Stimulated activated memory B cell treated with anti-CD40 and anti-IgM and Interleukin-4, amounts not matched to agents 10 μg/mL and 1 μg/mL and 100 μg/mL, for 72 hours (primary cell): Measurements from ENCODE around the gene RASAL2.

Source experiments
- ATAC-seq: fragments of 150-1000 bp; cut with Tn5 transposase; 2 replicates; pipeline ENCODE4 v1.10.0; 2021
- H3K27ac Mint-ChIP-seq: one replicate; pipeline ENCODE4 v1.8.0; 2022; ENCODE audit warnings: mild to moderate bottlenecking, mixed read lengths
- H3K27me3 Mint-ChIP-seq: one replicate; pipeline ENCODE4 v1.8.0; 2022; ENCODE audit warnings: mixed read lengths
- H3K36me3 Mint-ChIP-seq: one replicate; pipeline ENCODE4 v1.8.0; 2022; ENCODE audit warnings: mixed read lengths
- H3K4me1 Mint-ChIP-seq: one replicate; pipeline ENCODE4 v1.8.0; 2022; ENCODE audit warnings: mixed read lengths
- H3K4me3 Mint-ChIP-seq: one replicate; pipeline ENCODE4 v1.8.0; 2022; ENCODE audit warnings: mild to moderate bottlenecking, moderate library complexity, mixed read lengths
- H3K9me3 Mint-ChIP-seq: one replicate; pipeline ENCODE4 v1.8.0; 2022; ENCODE audit warnings: mixed read lengths

Gene RASAL2

GRCh38 chr1:178504286-178504685 lies 410.4 kb downstream of the RASAL2 start:
- no peak overlapping the region for H3K4me3 Mint-ChIP-seq
- H3K9me3 Mint-ChIP-seq, result no peaks in the 10 kb centered on the region
- H3K4me1 Mint-ChIP-seq, result no peaks in the 10 kb centered on the region
- H3K27ac Mint-ChIP-seq, result no peak overlapping the region
- no peaks in the 10 kb centered on the region for H3K36me3 Mint-ChIP-seq
- no peak for ATAC-seq
- H3K27me3 Mint-ChIP-seq, result peaks cover 31% of the 10 kb centered on the region

DNA sequence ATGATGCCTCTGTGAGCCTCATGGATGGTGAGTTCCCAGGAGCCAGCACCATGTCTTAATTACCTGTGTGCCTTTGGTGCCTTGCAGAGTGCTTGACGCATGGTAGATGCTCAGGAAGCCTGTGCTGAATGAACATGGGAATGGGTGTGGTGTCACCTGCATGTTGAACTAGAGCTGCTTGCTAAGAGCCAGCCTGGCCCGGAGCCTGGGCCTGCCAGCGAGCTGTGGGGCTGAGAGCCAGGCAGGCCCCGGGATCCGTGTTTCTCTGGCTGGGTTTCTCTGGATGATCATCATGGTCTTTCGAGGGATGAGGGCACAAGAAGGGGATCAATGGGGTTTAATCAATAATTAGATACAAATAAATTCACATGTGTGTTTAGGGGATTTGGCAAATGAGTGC lies 412.3 kb downstream of the RASAL2 start:
- no peaks in the 10 kb centered on the region for H3K4me1 Mint-ChIP-seq
- ATAC-seq, result no peak
- no peak overlapping the region for H3K27ac Mint-ChIP-seq
- H3K27me3 Mint-ChIP-seq, result peaks cover 31% of the 10 kb centered on the region
- no peak overlapping the region for H3K4me3 Mint-ChIP-seq
- H3K9me3 Mint-ChIP-seq, result no peaks in the 10 kb centered on the region
- no peaks in the 10 kb centered on the region for H3K36me3 Mint-ChIP-seq

DNA sequence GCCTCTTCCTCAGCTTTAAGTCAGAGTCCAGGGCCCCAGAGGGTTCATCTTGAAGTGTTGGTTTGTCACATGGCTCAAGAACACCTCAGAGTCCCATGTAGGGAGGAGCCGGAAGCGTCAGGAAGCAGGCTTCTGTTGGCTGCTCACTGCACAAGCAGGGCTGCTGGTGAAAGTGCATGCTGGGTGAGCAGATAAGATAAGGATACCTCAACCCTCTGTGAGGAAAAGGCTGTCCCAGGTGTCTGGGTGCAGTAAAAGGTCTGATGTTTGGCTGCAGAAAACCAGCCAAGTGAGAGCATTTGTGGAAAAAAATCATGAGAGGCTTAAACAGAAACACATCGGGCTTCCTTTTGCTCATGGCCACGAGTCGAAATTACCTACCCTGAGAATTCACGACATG lies 412.8 kb downstream of the RASAL2 start:
- Mint-ChIP-seq H3K27me3 (peaks cover 30% of the 10 kb centered on the region), H3K4me1 (no peaks in the 10 kb centered on the region), H3K4me3 (no peak overlapping the region), H3K9me3 (no peaks in the 10 kb centered on the region), H3K27ac (no peak overlapping the region), H3K36me3 (no peaks in the 10 kb centered on the region)
- ATAC-seq, result no peak

DNA sequence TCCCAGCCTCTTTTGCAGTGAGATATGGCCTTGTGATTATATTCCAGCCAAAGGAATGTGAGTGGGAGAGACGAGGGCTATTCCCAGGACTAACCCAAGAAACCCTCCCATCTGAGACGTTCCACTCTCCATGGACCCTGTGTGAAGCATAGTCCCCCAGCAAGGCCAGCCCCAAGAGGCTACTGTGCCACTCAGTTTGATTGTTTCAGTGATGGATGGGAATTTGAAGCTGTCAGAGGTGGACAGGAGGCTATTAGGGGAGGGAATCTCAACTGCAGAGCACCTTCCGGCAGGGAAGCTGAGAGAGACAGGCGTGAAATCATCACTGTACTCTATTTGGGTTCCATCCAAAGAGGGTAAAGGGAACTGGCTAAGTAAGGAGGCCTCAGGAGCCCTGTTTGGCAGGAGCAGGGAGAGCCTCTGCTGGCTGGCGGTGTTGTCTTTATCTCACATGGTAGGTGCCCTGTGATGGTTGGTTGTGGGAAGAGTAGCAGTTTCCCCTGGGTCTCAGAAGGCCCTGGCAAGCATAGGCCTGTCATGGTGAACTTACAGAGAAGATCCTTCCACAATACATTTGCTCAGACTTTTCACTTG lies 415.6 kb downstream of the RASAL2 start:
- no peak for ATAC-seq
- H3K4me3 Mint-ChIP-seq, result no peak overlapping the region

GRCh38 chr1:178510155-178510554 lies 416.3 kb downstream of the RASAL2 start:
- Mint-ChIP-seq H3K27me3 (no peaks in the 10 kb centered on the region), H3K4me3 (no peak overlapping the region), H3K27ac (no peak overlapping the region), H3K9me3 (no peaks in the 10 kb centered on the region), H3K4me1 (no peaks in the 10 kb centered on the region), H3K36me3 (no peaks in the 10 kb centered on the region)
- no peak for ATAC-seq

More for the DNA sequence above, 415.6 kb downstream of the RASAL2 start:
- peaks cover 1% of the 10 kb centered on the region for H3K27me3 Mint-ChIP-seq
- H3K4me1 Mint-ChIP-seq, result no peaks in the 10 kb centered on the region
- H3K36me3 Mint-ChIP-seq, result no peaks in the 10 kb centered on the region
- H3K27ac Mint-ChIP-seq, result no peak overlapping the region
- H3K9me3 Mint-ChIP-seq, result no peaks in the 10 kb centered on the region

- H3K27ac Mint-ChIP-seq, result no peak within 1 kb of the TSS
- H3K4me3 Mint-ChIP-seq, result no peak within 1 kb of the TSS
- H3K4me1 Mint-ChIP-seq, result no peaks in the 10 kb centered on the region
- no peaks in the 10 kb centered on the region for H3K36me3 Mint-ChIP-seq
- no peaks in the 10 kb centered on the region for H3K9me3 Mint-ChIP-seq
- no peak for ATAC-seq
- H3K27me3 Mint-ChIP-seq, result no peaks in the 10 kb centered on the region
These were observed 418.8 kb downstream of the RASAL2 start, which contains the start of gene TEX35 for GRCh38 chr1:178512566-178513277. Gene TEX35, plus strand, starts transcription at chr1:178513109. Its CDS starts 80 bp downstream, at chr1:178513189.

DNA sequence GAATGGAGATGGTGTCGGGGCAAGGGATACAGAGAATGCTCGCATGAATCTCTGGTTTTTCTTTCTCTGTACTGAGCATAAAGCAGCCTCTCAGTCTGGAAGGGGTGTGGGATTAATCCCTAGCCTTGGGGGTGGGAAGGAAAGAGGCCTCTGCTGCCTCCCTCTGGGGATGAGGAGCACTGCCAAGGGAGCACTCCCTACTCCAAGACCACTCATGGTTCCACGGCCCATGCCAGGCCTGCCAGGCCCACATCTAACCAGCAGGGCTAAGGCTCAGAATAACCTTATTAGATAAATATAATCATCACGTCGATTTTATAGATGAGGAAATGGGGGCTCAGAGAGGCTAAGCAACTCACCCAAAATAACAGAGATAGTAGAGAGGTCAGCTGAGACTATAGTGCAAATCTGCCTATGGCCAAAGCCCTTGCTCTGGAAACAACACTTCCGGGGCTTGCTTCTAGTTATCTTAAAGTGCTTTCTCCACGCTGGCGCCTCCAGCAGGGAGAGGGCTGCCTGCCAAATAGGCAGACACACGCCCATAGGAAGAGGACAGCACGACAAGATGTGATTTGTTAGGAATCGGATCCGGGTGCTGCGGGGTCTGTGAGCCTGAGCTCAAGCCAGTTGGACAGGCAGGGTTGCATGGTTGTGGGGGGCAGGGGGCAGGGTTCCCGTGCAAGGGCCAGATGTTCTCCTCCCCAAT lies 419.5 kb downstream of the RASAL2 start:
- ATAC-seq, result no peak
- H3K4me3 Mint-ChIP-seq, result no peak overlapping the region
- no peaks in the 10 kb centered on the region for H3K9me3 Mint-ChIP-seq
- no peak overlapping the region for H3K27ac Mint-ChIP-seq
- H3K36me3 Mint-ChIP-seq, result no peaks in the 10 kb centered on the region
- no peaks in the 10 kb centered on the region for H3K27me3 Mint-ChIP-seq
- no peaks in the 10 kb centered on the region for H3K4me1 Mint-ChIP-seq

DNA sequence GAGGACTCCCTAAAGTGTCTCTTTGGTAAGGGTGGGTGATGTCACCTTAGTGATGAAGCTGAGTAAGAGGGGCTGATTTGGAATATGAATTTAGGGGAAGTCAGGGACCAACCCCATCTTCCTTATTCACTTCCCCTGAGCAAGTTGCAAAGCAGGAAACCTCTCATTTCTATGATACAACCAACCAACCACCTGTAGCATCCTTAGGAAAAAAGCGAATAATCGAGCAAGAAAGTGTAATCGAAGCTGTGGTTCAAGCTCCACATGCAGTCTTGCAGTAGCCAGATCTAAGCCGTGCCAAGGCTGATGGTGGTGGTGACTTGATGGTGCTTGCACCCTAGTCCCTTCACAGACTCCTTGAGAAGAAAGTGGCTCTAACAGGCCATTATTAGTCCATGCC lies 422.2 kb downstream of the RASAL2 start:
- ATAC-seq, result no peak
- no peak overlapping the region for H3K27ac Mint-ChIP-seq
- no peaks in the 10 kb centered on the region for H3K27me3 Mint-ChIP-seq
- no peaks in the 10 kb centered on the region for H3K36me3 Mint-ChIP-seq
- H3K9me3 Mint-ChIP-seq, result no peaks in the 10 kb centered on the region
- no peak overlapping the region for H3K4me3 Mint-ChIP-seq
- no peaks in the 10 kb centered on the region for H3K4me1 Mint-ChIP-seq

DNA sequence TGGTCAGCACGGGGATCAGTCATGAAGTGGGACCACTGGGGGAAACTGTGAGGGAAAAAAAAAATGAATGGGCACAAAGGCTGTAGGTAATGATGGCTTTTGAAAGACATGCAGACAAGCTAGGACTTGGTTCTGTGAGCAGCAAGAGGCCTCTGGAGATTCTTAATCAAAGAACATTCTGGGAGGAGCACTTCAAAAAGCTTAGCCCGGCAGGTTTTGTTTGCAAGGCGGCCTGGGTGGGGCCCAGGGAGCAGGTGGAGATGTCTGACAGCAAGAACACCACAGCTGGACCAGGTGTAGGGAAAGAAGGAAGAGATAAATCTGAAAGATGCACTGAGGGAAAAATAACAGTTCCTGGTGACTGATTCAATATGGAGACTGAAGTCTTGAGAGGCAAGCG lies 425.0 kb downstream of the RASAL2 start:
- Mint-ChIP-seq H3K9me3 (no peaks in the 10 kb centered on the region), H3K4me3 (no peak overlapping the region)

DNA sequence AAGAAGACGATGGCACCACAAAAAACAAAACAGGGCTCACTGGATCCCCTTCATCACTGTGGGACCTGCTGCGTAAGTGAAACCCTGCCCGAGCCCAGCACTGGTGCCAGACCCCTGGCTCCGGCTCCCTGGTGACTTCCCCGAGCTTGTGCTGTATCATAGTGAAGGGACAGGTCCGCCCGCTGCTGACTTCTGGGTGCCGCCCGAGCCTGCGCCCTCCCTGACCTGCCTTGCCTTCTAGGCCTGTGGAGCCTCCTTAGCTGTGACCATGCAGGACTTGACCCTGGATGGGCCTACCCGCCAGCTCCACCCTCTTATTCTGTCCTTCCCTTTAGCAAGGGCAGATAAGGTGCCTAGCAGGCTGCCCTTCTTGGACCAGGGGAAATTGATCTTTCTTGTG lies 426.9 kb downstream of the RASAL2 start:
- no peaks in the 10 kb centered on the region for H3K36me3 Mint-ChIP-seq
- no peak overlapping the region for H3K4me3 Mint-ChIP-seq
- ATAC-seq, result no peak
- no peak overlapping the region for H3K27ac Mint-ChIP-seq
- no peaks in the 10 kb centered on the region for H3K4me1 Mint-ChIP-seq
- H3K9me3 Mint-ChIP-seq, result peaks cover 5% of the 10 kb centered on the region
- no peaks in the 10 kb centered on the region for H3K27me3 Mint-ChIP-seq

More for the DNA sequence above, 425.0 kb downstream of the RASAL2 start:
- no peaks in the 10 kb centered on the region for H3K27me3 Mint-ChIP-seq
- no peak for ATAC-seq
- H3K4me1 Mint-ChIP-seq, result no peaks in the 10 kb centered on the region
- no peak overlapping the region for H3K27ac Mint-ChIP-seq
- H3K36me3 Mint-ChIP-seq, result no peaks in the 10 kb centered on the region

DNA sequence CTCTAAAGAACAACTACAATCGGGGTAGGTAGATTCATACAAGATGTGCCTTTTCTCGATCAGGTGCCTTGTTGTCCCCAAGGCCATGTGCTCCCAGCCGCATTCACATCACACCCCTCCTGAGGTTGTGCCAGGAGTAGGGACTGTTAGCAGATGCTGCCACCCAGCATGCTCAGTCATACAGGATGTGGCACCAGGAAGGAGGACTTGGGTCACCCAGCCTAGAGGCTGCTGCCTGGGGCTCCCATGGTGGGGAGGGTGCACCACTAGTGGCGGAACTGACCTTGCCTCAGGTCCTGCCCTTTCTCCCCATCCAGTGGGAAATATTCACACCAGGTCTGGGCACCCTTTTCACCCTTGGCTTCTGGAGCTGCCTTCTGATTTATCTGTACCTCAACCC lies 427.3 kb downstream of the RASAL2 start:
- no peak overlapping the region for H3K27ac Mint-ChIP-seq
- ATAC-seq, result peak; percentile 61
- H3K4me3 Mint-ChIP-seq, result no peak overlapping the region
- no peaks in the 10 kb centered on the region for H3K4me1 Mint-ChIP-seq
- no peaks in the 10 kb centered on the region for H3K36me3 Mint-ChIP-seq
- no peaks in the 10 kb centered on the region for H3K27me3 Mint-ChIP-seq
- H3K9me3 Mint-ChIP-seq, result peaks cover 5% of the 10 kb centered on the region

- H3K4me3 Mint-ChIP-seq, result no peak overlapping the region
- no peaks in the 10 kb centered on the region for H3K27me3 Mint-ChIP-seq
- no peak overlapping the region for H3K27ac Mint-ChIP-seq
- no peaks in the 10 kb centered on the region for H3K36me3 Mint-ChIP-seq
- peaks cover 2% of the 10 kb centered on the region for H3K4me1 Mint-ChIP-seq
- peaks cover 5% of the 10 kb centered on the region for H3K9me3 Mint-ChIP-seq
- peak; percentile 34 for ATAC-seq
These were observed 433.2 kb downstream of the RASAL2 start for GRCh38 chr1:178527117-178527516.

GRCh38 chr1:178528228-178528952 lies 434.5 kb downstream of the RASAL2 start:
- Mint-ChIP-seq H3K9me3 (peaks cover 5% of the 10 kb centered on the region), H3K36me3 (no peaks in the 10 kb centered on the region), H3K27ac (no peak overlapping the region), H3K4me3 (no peak overlapping the region), H3K4me1 (peaks cover 7% of the 10 kb centered on the region), H3K27me3 (no peaks in the 10 kb centered on the region)
- no peak for ATAC-seq

- H3K36me3 Mint-ChIP-seq, result no peaks in the 10 kb centered on the region
- ATAC-seq, result no peak
- H3K27ac Mint-ChIP-seq, result no peak overlapping the region
- H3K4me1 Mint-ChIP-seq, result peaks cover 7% of the 10 kb centered on the region
- H3K4me3 Mint-ChIP-seq, result no peak overlapping the region
- H3K9me3 Mint-ChIP-seq, result peaks cover 5% of the 10 kb centered on the region
- H3K27me3 Mint-ChIP-seq, result no peaks in the 10 kb centered on the region
These were observed 435.0 kb downstream of the RASAL2 start for GRCh38 chr1:178528953-178529335.

DNA sequence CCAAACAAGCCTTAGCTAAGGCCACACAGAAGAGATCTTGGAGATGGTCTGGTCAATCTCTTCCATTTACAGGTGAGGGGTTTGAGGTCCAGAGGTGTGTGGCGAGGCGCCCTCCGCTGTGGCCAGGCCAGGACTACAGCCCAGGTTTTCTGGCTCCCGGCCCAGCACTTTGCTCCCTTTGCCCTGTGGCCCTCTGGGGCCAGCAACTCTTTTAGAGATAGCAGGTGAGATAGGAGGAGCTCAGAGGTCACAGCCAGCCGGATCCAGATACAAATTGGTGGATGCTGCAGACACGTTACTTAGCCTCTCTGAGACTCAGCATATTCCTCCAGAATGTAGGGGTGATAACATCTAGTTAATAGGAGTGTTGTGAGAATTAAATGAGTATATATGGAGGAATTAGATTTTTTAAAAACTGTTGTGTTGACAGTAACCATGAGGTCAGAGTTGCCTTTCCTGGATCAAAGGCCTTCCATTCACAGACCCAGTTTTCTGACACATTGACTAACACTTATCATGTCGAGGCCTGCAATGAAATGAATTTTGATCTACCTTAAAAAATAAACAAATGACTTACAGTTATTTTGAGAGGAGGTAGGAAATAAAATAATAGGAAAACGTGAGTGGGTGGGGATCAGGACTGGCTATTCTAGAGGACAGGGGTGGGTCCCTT lies 435.6 kb downstream of the RASAL2 start:
- H3K27me3 Mint-ChIP-seq, result no peaks in the 10 kb centered on the region
- no peak overlapping the region for H3K4me3 Mint-ChIP-seq

More for the DNA sequence above, 435.6 kb downstream of the RASAL2 start:
- no peak for ATAC-seq
- Mint-ChIP-seq H3K36me3 (no peaks in the 10 kb centered on the region), H3K27ac (no peak overlapping the region), H3K9me3 (peaks cover 5% of the 10 kb centered on the region), H3K4me1 (peaks cover 7% of the 10 kb centered on the region)
